Cardiac fibroblast (primary cell): Measurements from ENCODE around the gene WDR86.

Source experiments
- DNase-seq, 2 donors: peaks; one replicate each; pipeline versions ENCODE4 v3.0.0 to v3.0.0-alpha.2; 2010; ENCODE audit warnings: low read depth in 2 of 2
- H3K4me3 ChIP-seq, 2 donors: replicated peaks in 1 of 2; 1 replicate in 1 of 2; 2 replicates in 1 of 2; pipeline ENCODE4 v1.5.1; 2011; ENCODE audit warnings: low read depth in 2 of 2, low read length in 2 of 2, mild to moderate bottlenecking in 2 of 2, moderate library complexity in 1 of 2
- TF ChIP-seq, protein P1 (sequence below): IDR thresholded peaks from one replicate; pipeline ENCODE4 v1.5.1; 2011; ENCODE audit warnings: low read depth, mild to moderate bottlenecking, low read length, inconsistent platforms

Gene WDR86

DNA sequence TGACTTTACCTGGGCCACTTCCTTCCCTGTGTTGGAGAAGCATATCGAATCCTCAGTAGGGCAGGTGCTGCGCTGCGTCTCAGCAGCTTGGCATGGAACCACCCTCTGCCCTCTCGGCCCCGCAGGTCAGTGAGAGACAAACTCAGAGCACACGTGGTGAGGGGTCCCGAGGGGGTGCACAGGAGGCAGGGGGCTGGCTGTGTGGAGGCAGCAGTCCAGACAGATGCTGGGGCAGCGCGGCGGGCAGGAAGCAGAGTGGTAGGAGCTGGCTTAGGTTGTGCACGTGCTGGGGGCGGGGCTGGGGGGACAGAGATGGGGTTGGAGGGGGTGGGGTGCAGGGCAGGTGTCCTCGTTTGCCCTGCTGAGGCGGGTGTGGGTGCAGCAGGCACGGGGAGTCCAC is 35.1 kb downstream of the WDR86 start:
- TF ChIP-seq, protein P1, sequence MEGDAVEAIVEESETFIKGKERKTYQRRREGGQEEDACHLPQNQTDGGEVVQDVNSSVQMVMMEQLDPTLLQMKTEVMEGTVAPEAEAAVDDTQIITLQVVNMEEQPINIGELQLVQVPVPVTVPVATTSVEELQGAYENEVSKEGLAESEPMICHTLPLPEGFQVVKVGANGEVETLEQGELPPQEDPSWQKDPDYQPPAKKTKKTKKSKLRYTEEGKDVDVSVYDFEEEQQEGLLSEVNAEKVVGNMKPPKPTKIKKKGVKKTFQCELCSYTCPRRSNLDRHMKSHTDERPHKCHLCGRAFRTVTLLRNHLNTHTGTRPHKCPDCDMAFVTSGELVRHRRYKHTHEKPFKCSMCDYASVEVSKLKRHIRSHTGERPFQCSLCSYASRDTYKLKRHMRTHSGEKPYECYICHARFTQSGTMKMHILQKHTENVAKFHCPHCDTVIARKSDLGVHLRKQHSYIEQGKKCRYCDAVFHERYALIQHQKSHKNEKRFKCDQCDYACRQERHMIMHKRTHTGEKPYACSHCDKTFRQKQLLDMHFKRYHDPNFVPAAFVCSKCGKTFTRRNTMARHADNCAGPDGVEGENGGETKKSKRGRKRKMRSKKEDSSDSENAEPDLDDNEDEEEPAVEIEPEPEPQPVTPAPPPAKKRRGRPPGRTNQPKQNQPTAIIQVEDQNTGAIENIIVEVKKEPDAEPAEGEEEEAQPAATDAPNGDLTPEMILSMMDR = no peak
- DNase-seq = no peak
- no peak overlapping the region for H3K4me3 ChIP-seq

- DNase-seq = no peak
- TF ChIP-seq, protein P1 = no peak
- no peak overlapping the region for H3K4me3 ChIP-seq
Observed at GRCh38 chr7:151374139-151374538, 35.7 kb downstream of the WDR86 start.

- TF ChIP-seq, protein P1 = no peak
- no peak for DNase-seq
- no peak overlapping the region for H3K4me3 ChIP-seq
Observed at GRCh38 chr7:151373599-151373998, 36.2 kb downstream of the WDR86 start.

DNA sequence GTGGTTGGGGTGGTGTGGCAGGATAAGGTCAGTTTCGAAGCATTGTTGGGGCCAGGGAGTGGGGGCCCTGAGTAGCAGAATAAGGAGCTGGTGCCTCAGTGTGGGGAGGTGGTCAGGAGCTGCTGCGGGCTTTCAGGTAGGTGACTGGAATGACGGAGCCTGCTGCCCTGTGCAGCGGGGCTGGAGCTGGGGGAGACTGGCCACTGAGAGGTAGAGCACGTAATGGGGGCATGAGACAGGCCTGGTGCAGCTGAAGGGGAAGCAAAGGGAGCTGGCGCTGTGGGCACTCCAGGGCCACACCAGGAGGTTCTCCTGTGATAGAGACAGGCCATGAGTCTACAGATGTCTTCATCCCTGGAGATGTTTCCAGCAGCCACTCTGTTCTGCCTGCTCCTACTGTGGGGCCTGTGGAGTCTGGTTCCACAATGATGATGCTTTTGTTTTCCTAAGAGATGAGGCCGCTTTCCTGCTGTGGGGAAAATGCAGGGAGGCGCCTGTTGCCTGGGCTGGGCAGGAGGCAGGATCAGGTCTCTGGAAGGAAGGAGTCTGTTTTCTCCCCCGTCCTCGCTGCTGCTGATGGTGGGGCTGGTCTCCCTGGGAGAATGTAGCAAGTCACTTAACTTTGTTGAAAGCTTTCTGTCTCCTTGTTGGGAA is 37.1 kb downstream of the WDR86 start:
- no peak overlapping the region for H3K4me3 ChIP-seq
- TF ChIP-seq, protein P1 = no peak
- DNase-seq = no peak

DNA sequence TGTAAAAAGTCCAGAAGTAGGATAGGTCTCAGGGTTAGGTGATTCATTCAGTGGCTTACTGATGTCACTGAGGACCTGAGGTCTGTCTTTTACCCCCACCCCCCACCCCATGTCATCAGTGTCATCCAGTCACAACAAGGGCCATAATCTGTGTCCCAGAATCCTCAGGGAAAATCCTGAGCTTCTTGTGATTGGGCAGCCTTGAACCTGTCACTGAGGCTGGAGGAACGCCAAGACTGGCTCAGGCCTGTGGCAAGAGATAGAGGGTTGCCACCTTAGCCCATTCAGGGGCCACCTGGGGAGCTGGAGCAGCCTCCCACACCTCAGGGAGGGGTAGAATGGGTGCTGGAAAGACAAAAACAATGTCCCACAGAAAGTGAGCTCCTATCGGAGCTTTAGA is 38.6 kb downstream of the WDR86 start:
- TF ChIP-seq, protein P1 = no peak
- no peak for DNase-seq
- H3K4me3 ChIP-seq = no peak overlapping the region

DNA sequence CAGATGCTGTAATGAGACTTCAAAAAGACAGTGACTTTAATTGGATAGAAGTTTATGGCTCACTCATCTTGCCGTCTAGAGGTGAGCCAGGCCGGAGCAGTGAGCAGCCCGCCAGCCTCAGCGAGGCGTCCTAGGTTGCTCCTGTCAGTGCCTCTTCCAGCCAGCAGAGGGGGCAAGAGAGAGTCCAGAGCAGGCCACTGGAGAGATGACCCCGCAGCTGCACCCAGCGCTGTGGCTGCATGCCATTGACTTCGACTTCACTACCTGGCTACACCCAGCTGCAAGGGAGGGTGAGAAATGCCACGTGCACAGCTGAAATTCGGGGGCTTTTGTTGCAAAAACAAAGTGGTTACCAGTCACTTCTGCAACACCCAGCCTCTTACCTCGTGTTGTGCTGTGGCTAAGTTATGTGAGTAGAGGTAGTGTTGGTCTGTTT is 41.7 kb downstream of the WDR86 start:
- DNase-seq = peak; percentile 78 to 80
- TF ChIP-seq, protein P1 = peak; percentile 96
- no peak overlapping the region for H3K4me3 ChIP-seq

GRCh38 chr7:151367284-151367683 is 42.6 kb downstream of the WDR86 start:
- TF ChIP-seq, protein P1 = no peak
- no peak overlapping the region for H3K4me3 ChIP-seq
- DNase-seq = peak; percentile 11 to 24
